KG1 (cell line): Measurements from ENCODE around the gene APBB1.

Source experiments
- DNase-seq: peaks from one replicate; lab custom pipeline; 2025; lab: John Stamatoyannopoulos, UW

Gene APBB1

GRCh38 chr11:6419009-6419631, at the start of gene APBB1:
APBB1 (minus strand) TSS chr11:6419094; CDS start chr11:6411347, 7,747 bp downstream.
- DNase-seq: peak; percentile 17

- DNase-seq: no peak
Measured at GRCh38 chr11:6459099-6459450, 40.2 kb upstream of the APBB1 start.

- DNase-seq: no peak
Measured at GRCh38 chr11:6458352-6459098, 39.6 kb upstream of the APBB1 start.

- no peak for DNase-seq
Measured at GRCh38 chr11:6457581-6458320, 38.9 kb upstream of the APBB1 start.

GRCh38 chr11:6456361-6457073, 37.6 kb upstream of the APBB1 start:
- DNase-seq: no peak

- no peak for DNase-seq
Measured at GRCh38 chr11:6455070-6455469, 36.2 kb upstream of the APBB1 start.

GRCh38 chr11:6453152-6453551, 34.3 kb upstream of the APBB1 start:
- no peak for DNase-seq

GRCh38 chr11:6452219-6452618, 33.3 kb upstream of the APBB1 start:
- DNase-seq: no peak

GRCh38 chr11:6448574-6448973, 29.7 kb upstream of the APBB1 start:
- no peak for DNase-seq

GRCh38 chr11:6443269-6444003, 24.5 kb upstream of the APBB1 start:
- no peak for DNase-seq

- DNase-seq: no peak
Measured at GRCh38 chr11:6442441-6442840, 23.5 kb upstream of the APBB1 start.

- DNase-seq: no peak
Measured at GRCh38 chr11:6440906-6441358, 22.0 kb upstream of the APBB1 start, which contains the start of gene HPX. HPX (minus strand) TSS chr11:6440987; CDS start chr11:6440963, 24 bp downstream.

GRCh38 chr11:6438979-6439571, 20.2 kb upstream of the APBB1 start:
- DNase-seq: no peak

- DNase-seq: no peak
Measured at GRCh38 chr11:6437993-6438392, 19.1 kb upstream of the APBB1 start.

- DNase-seq: no peak
Measured at GRCh38 chr11:6437423-6437822, 18.5 kb upstream of the APBB1 start.

GRCh38 chr11:6433998-6434660, 15.2 kb upstream of the APBB1 start:
- no peak for DNase-seq

- no peak for DNase-seq
Measured at GRCh38 chr11:6431861-6432260, 13.0 kb upstream of the APBB1 start.

GRCh38 chr11:6427516-6427915, 8.6 kb upstream of the APBB1 start:
- DNase-seq: no peak

- no peak for DNase-seq
Measured at GRCh38 chr11:6420677-6421076, 1.8 kb upstream of the APBB1 start.

GRCh38 chr11:6418557-6419008, 311 bp downstream of the APBB1 start:
- no peak for DNase-seq
